HL-60/S4 (cell line): ENCODE data around the gene KLHL21.

Source experiments
- in situ Hi-C: fragments of 300-500 bp; cut with MboI; formaldehyde crosslinking; loops from 2 replicates; pipeline ENCODE4 v1.14.3; 2022; ENCODE audit warnings: low sequenced_read_pairs

KLHL21 gene

GRCh38 chr1:6586404-6586816, 16.3 kb downstream of the KLHL21 start:
- in situ Hi-C loops, result no loop called here

- in situ Hi-C loops, result no loop called here
These were observed 16.8 kb downstream of the KLHL21 start for GRCh38 chr1:6585841-6586240.

GRCh38 chr1:6585081-6585722, 17.5 kb downstream of the KLHL21 start:
- in situ Hi-C loops, result no loop called here

- in situ Hi-C loops, result no loop called here
These were observed 18.3 kb downstream of the KLHL21 start for GRCh38 chr1:6584126-6585080.

- in situ Hi-C loops, result no loop called here
These were observed 20.3 kb downstream of the KLHL21 start for GRCh38 chr1:6582370-6582769.

- in situ Hi-C loops, result no loop called here
These were observed 20.9 kb downstream of the KLHL21 start for GRCh38 chr1:6581561-6582305.

- in situ Hi-C loops, result no loop called here
These were observed 21.9 kb downstream of the KLHL21 start for GRCh38 chr1:6580593-6581409.

- in situ Hi-C loops, result no loop called here
These were observed 22.5 kb downstream of the KLHL21 start for GRCh38 chr1:6580119-6580592.

GRCh38 chr1:6579374-6580118, 23.1 kb downstream of the KLHL21 start, which contains the start of gene ZBTB48:
ZBTB48 (plus strand) TSS chr1:6579994; CDS start chr1:6580610, 616 bp downstream.
- in situ Hi-C loops, result no loop called here

GRCh38 chr1:6578624-6579373, 23.9 kb downstream of the KLHL21 start:
- in situ Hi-C loops, result no loop called here

GRCh38 chr1:6577831-6578525, 24.7 kb downstream of the KLHL21 start:
- in situ Hi-C loops, result no loop called here

- in situ Hi-C loops, result no loop called here
These were observed 27.9 kb downstream of the KLHL21 start for GRCh38 chr1:6574818-6575217.

GRCh38 chr1:6574025-6574620, 28.5 kb downstream of the KLHL21 start:
- in situ Hi-C loops, result no loop called here

GRCh38 chr1:6572653-6573383, 29.9 kb downstream of the KLHL21 start:
- in situ Hi-C loops, result no loop called here

- in situ Hi-C loops, result no loop called here
These were observed 31.7 kb downstream of the KLHL21 start for GRCh38 chr1:6570987-6571386.

- in situ Hi-C loops, result no loop called here
These were observed 32.6 kb downstream of the KLHL21 start for GRCh38 chr1:6570100-6570499.

GRCh38 chr1:6569033-6569432, 33.6 kb downstream of the KLHL21 start:
- in situ Hi-C loops, result no loop called here
